GM21528 (cell line): Measurements from ENCODE around the gene CHMP4B.

Source experiments
- ATAC-seq: cut with Tn5 transposase; IDR thresholded peaks from one replicate; pipeline ENCODE4 v1.9.1; 2021; ENCODE audit warnings: mild to moderate bottlenecking, moderate library complexity; ENCODE audit not compliant: unreplicated experiment, low FRiP score

Gene CHMP4B

DNA sequence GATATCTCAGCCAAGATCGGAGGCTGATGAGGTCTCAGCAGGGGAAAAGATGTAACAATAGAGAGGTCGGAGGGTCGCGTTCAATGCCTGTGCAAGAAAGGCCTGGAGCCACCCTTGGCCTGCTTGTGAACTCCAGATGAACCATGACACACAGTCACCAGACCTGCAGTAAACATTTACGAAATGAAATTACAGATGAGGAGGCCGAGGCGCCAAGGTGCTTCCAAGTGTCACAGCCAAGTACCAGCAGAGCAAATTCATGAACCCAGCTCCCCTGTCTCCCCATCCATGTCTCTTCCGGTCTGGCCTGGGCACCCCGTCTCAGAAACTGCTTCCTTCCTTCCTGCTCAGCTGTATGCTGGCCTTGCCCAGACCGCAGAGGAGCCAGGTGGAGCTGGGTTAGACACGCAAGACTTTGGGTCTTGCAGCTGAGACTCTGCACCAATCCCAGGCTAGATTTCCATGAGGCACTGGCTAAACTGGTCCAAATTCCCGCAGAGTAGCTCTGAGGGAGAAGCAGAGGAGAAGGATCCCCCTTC lies 48.1 kb downstream of the CHMP4B start:
- peak; percentile 52 for ATAC-seq

DNA sequence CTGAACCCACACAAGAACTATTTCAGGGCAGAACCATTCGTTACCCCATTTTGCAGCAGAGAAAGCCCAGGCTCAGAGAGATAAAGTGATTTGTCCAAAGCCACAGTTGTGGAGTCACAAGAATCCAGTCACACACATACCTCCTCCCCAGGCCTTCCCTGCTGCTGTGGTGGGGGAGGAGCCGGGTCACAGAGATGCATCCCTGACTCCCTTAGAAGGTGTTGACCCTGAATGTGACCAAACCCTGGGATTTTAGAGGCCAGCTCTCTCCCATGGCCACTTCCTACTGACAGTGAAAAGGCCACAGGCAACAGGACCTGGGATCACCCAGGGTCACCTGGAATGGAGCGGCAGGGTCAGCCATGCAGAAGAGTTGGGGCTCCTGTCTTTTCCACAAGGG lies 48.6 kb downstream of the CHMP4B start:
- no peak for ATAC-seq

DNA sequence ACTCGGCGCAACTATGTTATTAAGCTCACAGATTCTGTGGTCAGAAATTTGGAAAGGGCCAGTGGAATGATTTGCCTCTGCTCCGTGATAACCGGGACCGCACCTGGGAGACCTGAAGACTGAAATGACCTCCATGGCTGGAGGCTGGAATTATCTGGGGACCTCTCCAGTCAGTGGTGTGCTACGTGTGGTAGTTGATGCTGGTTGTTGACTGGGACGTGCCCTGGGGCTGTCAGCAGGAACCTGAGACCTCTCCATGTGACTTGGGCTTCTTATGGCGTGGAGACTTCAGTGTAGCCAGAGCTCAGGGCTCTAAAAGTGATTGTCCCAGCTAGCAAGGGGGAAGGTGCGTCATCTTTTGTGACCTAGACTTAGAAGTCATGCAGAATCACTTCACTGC lies 50.3 kb downstream of the CHMP4B start:
- no peak for ATAC-seq

DNA sequence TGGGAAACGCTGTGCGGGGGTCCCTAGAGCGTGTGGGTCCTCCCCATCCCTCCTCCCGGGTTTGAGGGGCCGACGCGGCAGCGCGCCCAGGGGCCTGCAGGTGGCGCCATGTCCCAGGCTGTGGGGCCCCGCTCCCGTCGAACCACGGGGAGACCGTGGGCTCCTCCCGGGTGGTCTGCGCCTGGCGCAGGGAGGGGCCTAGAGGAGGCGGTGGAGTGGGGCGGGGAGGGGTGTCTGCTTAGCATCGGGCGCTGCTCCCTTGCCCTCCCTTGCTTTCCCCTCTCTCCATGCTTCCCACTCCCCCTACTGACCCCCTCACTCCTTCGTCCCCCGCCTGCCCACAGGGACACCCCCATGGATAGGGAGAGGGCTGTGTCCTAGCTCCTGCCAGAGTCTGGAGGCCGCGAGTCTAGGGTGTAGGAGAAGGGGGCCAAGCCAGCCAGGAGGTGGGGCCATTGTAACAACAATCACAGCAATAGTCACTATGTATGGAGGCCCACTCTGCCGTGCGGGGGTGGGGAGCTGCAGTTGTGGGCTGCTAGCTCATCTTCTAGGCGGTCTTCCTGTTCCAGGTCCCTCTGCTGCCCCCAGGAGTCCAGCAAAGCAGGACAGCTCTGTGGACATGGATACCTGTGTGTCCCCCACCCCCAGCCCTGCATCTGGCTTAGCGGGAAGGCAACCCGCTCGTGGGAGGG lies 51.7 kb downstream of the CHMP4B start:
- no peak for ATAC-seq

DNA sequence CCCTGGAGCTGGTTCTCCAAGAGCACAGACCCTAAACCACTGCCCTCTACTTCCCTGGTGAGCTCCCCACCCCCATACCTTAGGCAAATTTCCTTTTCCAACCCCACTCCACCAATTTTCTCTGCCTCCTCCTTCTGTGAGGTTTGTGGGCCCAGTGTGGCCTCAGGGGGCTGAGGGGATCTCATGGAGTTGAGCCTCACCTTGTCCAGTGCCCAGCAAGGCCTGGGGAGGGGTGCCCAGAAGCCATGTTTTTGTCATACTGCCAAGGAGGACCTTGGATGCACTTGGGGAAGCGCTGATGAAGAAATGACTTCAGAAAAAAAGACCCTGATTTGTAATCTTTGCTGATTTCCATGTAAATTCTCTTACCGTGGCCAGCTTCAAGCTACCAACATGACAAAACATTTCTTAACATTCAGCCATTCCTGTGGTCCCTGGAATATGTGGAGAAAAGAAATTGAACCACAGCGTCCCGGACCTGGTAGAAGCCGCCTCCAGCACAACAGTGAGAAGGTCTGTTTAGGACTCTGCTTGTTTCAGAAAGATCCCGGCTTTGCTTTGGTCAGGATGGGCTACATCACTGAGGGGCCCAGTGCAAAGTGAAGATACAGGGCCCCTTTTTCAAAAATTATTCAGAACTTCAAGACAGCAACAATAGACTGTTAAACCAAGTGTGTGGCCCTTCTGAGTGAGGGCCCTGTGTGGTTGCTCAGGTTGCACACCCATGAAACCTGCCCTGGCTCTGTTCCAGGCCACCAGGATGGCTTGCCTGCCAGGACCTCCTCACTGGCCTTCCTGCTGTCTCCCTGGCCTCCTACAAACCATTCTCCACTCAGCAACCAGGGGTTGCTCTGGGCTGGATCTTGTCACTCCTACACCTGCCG lies 52.5 kb downstream of the CHMP4B start:
- no peak for ATAC-seq

DNA sequence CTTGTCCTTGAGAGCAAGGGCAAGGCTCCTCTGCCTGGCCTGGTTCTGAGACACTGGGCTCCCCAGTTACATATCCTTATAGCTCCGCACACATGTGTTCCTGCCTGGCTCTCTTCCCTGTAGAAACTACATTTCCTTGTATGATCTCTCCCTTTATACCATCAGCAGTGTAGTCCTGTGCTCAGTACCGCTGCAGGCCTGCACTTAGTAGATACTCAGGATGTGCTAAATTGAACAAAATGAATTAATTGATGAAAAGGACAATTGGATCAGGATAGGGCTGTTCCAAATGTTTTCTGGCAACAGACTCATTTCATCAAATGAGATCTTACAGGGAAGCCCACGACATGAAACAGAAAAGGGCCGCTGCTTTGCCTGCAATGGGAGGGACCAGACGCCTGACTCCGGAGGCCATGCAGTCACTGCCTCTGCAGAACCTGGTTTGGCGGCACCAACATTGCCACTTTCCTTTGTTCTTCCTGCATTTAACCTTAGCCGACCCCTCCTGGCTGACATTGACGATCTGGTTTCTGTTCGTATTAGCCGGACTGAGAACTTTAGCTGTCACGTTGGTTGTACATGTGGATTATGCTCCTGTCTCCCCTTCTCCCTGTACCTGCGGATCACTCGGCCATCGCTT lies 53.3 kb downstream of the CHMP4B start:
- no peak for ATAC-seq

DNA sequence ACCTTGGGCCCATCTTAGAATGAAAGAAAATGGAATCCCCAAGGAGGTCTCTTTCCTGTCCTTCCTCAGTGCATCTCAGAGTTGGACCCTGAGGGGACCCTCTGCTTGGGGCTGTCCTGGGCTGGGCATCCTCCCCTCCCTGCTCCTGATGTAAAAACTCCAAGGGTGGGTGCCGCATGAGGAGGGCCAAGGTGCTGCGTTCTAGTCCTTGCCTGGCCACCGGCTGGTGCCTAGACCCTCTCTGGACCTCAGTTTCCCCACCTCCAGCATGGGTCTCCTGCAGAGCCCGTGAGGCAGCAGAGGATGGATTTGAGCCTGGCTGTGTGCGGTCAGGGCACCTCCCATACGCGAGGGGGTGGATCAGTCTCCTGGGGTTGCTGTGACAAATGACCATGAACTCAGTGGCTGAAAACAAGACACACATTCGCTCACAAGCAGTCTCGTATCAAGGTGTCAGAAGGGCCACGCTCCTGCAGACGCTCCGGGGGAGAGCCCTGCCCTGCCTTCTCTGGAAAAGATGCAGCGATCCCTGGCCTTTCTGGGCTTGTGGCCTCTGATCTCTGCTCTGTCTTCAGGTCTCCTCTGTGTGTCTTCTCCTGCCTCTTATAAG lies 54.7 kb downstream of the CHMP4B start:
- ATAC-seq, result no peak

DNA sequence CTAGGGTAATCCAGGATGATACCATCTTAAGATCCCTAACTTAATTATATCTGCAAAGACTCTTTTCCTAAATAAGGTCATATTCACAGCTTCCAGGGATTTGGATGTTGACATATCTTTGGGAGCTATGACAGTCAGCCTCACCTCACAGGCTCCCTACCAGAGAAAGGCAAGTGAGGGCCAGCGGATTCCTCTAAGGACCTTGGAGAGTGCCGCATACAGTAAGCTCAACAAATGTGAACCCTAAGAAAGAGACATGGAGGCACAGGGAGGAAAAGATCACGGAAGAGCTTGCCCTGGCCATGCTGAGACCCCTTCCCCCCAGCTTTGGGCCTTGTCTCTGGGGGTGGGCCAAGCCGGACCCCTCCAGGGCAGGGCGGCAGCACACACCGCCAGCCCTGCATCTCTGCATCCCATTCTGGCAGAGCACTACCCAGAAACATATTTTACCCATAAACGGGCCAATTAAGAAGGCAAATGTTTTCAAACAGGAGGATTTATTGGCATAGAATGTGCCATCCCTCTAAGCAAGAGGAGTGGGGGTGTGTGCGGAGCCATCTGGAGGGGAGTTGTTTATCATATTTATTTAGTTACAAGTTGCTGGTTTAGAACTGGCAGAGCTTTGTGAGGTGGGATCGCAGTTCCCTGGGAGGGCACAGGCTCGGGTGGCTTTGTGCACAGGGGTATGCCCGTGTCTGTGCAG lies 55.4 kb downstream of the CHMP4B start:
- ATAC-seq, result no peak

DNA sequence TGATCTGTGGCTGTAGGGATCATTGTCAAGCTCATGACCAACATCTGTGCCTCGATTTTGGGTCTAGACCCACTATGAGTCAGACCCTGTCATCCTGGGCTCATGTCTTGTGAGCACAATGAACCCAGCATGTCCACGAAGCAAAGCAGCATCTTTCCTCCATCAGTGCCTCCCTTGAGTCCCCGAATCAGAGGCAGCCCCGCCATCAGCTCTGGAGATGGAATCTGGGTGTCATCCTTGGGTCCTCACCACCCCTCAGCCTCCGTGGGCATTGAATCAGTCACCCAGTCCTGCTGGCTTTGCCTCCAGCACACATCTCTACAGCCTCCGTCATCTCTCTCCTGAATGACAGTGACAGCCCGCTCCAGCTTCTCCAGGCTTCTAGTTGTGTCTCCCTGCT lies 56.9 kb downstream of the CHMP4B start:
- no peak for ATAC-seq

DNA sequence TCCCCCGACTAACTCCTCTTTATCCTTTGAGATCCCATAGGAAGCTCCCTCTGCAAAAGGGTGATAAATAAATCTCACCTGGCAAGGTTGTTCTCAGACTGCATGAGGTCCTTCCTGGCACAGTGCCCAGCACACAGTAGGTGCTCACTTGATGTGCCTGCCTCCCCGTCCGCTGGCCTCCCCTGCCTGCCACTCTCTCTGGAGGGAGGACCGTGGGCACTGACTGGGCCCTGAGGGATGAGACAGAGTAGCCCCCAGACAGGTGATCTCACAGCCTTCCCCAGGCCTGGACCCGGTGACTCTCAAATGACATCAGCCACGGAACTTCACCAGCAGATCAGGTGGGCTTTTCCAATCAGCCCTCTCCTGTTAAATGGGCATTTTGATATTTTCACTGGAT lies 57.4 kb downstream of the CHMP4B start:
- no peak for ATAC-seq

DNA sequence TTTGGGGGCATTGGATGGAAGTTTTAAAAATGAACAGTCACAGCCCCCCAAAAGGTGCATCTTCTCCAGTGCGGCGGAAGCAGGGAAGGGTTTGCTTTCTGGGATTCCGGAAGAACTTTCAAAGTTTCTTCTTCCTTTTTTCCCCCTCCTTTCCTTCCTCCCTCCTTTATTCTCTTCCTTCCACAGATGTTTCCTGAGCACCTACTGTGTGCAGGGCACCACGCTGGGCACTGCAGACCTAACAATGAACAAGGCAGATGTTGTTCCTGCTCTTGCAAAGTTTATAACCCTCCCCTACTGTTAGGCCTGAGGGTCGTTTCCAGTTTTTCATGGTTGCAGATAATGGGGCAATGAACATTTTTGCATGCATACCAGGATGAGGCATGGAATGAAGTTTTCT lies 58.1 kb downstream of the CHMP4B start:
- no peak for ATAC-seq

DNA sequence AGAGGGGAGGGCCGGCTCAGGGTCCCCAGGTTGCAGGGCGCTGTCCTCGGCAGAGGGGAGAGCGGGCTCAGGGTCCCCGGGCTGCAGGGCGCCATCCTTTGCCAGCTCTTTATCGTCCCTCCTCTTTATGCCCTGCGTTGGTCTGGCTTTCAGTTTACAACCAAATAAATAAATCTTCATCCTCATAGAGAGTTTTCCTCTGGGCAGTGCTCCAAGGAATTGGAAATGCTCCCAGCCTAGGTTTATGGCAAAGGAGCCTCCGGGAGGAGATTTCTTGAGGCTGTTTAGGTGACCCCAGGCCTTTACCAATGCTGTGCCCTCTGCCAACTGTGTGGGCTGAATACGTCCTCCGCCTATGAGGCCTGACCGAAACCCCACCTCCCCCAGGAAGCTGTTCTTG lies 60.2 kb downstream of the CHMP4B start:
- no peak for ATAC-seq

DNA sequence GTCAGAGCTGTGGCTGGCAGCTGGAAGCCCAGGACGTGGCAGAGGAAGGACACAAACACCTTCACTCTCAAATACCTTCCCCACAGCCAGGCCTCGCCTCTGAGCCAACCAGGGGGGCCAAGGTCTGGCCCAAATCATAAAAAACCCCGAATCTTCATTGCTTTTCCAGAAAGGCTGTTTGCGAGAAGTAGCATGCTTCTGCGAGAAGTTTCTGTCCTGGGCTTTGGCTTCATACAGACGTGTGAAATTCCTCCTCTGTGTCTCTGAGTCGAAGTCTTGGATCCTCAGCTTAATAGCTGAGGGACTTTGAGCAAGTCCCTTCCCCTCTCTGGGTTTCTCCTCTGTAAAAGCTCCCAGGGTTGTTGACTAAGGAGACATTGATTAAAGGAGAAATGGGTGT lies 63.0 kb downstream of the CHMP4B start:
- ATAC-seq, result no peak

DNA sequence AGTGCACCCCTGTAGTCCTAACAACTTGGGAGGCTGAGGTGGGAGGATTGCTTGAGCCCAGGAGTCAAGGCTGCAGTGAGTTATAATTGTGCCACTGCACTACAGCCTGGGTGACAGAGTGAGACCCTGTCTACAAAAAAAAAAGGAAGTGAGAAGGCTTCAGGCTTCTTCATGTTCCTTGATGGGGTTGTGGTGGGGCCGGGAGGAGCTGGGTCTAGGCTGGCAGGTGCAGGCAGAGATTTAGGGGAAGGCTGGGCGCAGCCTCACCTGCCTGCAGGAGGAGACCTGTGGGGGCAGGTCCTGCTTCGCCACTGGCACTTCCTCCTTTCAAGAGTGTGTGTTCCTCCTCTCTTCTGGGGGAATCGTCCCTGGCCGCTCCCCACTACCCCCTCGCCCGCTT lies 63.9 kb downstream of the CHMP4B start:
- no peak for ATAC-seq

DNA sequence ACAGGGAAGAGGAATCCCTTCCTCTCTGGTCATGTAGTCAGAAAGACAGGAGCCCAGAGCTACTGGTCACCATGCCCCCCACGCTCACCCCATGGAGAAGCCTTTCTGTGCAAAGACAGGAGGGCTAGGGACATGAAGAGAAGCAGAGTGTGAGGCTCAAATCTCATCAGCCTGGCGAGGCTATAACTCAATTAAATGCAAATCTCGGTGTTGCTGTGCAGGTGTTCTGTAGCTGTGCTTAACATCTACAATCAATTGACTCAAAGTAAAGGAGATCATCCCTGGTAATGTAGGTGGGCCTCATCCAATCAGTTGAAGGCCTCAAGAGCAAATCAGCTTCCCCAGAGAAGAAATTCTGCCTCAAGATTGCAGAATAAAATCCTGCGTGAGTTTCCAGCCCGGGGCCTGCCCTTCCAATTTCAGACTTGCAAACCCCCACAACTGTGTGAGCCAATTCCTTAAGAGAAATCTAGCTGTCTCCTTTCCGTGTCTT lies 64.4 kb downstream of the CHMP4B start:
- no peak for ATAC-seq

DNA sequence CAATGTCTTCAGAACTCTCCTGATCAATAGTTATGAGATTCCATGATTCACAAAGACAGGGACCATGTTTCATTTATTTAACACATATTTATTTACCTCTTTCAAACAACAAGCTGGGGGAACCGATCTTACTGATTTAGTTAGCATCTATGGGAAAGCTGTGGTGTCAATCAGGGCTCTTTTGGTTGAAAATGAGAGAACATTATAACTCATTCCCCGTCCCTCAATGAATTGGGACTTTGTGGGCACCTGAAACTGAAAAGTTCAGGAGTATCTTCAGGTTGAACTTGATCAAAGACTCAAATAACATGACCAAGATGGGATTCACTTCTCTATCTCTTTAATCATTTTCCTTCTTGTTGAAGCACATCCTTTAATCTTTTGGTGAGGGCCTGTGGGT lies 67.4 kb downstream of the CHMP4B start:
- ATAC-seq, result no peak

DNA sequence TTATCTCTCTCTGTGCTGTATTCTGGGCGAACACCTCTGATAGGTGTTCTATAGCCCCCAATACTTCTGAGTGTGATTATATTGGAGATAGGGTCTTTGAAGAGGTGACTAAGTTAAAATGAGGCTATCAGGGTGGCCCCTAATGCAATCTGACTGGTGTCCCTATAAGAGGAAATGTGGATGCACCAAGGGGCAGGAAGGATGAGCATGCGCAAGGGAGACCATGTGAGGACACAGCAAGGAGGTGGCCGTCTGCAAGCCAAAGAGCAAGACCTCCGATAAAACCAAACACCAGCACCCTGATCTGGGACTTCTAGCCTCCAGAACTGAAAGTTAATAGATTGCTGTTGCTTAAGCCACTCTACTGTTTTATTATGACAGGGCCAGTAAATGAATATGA lies 69.2 kb downstream of the CHMP4B start:
- ATAC-seq, result no peak

DNA sequence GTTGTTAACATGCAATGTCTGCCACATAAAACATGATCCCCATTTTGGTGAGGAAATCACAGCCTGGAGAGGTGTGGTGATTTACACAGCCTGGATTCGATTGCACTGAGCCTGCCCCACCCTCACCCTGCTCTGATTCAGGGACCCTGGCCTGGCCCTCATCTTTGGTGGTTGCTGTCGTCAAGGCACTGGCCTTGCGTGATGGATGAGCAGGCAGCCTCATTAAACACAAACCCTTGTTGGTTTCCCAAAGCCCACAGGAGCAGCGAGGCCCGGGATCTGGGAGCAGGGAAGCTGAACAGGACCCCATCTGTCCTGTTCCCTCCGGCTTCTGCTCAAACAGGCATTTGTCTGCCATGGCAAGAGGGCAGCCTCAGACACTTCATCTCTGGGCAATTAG lies 70.8 kb downstream of the CHMP4B start:
- ATAC-seq, result no peak

DNA sequence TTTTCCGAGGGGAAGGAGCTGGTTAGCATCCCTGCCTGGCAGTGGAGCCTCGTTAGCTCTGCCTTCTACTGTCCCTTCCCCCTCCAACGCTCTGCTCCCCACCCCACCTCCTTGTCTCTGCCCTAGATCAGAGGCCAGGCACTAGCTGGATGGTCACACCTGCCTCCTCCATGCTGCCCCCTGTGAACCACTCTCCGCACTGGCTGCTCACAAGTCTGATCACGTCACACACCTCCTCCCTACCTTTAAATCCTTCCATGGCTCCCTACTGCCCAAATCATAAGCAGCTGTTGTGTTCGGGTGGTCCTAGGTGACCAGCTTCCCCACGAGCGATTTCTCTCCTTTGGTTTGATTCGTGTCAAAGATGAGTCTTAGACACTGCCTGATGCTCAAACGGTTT lies 71.3 kb downstream of the CHMP4B start:
- no peak for ATAC-seq

DNA sequence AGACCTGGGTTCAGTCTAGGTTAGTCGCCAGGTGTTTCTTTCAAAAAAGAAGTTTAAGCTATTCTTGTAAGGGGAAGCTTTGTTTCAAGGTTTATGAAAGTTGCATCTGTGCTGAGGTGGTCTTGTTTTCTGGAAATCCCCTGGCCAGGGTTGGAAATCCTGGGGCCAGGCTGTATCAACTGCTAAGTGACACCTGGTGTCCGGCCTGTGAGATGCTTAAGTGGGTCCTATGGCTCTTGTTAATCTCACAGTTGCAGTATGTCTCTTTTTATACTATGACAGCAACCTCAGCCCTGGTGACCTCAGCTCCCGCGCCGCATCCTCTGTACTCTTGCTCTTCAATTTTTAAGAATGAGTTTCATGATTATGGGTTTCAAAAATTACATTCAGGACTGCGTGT lies 72.0 kb downstream of the CHMP4B start:
- ATAC-seq, result peak; percentile 62
